ENCODE results near the gene P2RX6.

- TF ChIP-seq NR4A1 (CRISPR knock-in tag; IDR thresholded peaks at IDR 0.05) (no peak; the same call in 1 of the 2 replicates), NR4A1 (tag; IDR thresholded peaks at IDR 0.05) (no peak), SMARCA5 (IDR thresholded peaks at IDR 0.05) (no peak), NFIC (IDR thresholded peaks at IDR 0.05) (no peak), ZNF76 (CRISPR knock-in tag; IDR thresholded peaks at IDR 0.05; ENCODE audit: borderline replicate concordance) (no peak), SIX5 (IDR thresholded peaks at IDR 0.05; ENCODE audit: borderline replicate concordance in 1 of 2, insufficient read depth in 1 of 2, low read depth in 1 of 2, low read length in 2 of 2) (no peak), NELFE (IDR thresholded peaks at IDR 0.05; ENCODE audit: insufficient read depth, insufficient read length) (no peak), NRF1 (conservative IDR thresholded peaks at IDR 0.05 in 1 of 2, IDR thresholded peaks at IDR 0.05 in 1 of 2) (no peak), SRSF1 (IDR thresholded peaks at IDR 0.05; ENCODE audit: low read depth, low read length) (no peak), ATF2 (CRISPR knock-in tag; IDR thresholded peaks at IDR 0.05) (no peak), ZKSCAN1 (IDR thresholded peaks at IDR 0.05; ENCODE audit: low read depth, low read length) (no peak), RAD21 (CRISPR knock-in tag; conservative IDR thresholded peaks at IDR 0.05 in 1 of 2, IDR thresholded peaks at IDR 0.05 in 1 of 2) (no peak)
- TF ChIP-seq, protein P1, sequence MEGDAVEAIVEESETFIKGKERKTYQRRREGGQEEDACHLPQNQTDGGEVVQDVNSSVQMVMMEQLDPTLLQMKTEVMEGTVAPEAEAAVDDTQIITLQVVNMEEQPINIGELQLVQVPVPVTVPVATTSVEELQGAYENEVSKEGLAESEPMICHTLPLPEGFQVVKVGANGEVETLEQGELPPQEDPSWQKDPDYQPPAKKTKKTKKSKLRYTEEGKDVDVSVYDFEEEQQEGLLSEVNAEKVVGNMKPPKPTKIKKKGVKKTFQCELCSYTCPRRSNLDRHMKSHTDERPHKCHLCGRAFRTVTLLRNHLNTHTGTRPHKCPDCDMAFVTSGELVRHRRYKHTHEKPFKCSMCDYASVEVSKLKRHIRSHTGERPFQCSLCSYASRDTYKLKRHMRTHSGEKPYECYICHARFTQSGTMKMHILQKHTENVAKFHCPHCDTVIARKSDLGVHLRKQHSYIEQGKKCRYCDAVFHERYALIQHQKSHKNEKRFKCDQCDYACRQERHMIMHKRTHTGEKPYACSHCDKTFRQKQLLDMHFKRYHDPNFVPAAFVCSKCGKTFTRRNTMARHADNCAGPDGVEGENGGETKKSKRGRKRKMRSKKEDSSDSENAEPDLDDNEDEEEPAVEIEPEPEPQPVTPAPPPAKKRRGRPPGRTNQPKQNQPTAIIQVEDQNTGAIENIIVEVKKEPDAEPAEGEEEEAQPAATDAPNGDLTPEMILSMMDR (IDR thresholded peaks at IDR 0.05 in 2 of 3, conservative IDR thresholded peaks at IDR 0.05 in 1 of 3; ENCODE audit: insufficient read depth in 2 of 3, low read depth in 1 of 3, low read length in 3 of 3), result no peak
Observed at GRCh38 chr22:20980523-20980922, 34.4 kb upstream of the P2RX6 start.

Measured in K562 (cell line).